Measurements from ENCODE around the gene UBR3. TPM values are rescaled to one million over a fixed set of nuclear protein-coding genes. Genes with fewer than 3 reads are reported as not detected.

The UBR3 gene
- polyA plus RNA-seq, 1 donor from 2014 or later = 75.2 TPM

DNA sequence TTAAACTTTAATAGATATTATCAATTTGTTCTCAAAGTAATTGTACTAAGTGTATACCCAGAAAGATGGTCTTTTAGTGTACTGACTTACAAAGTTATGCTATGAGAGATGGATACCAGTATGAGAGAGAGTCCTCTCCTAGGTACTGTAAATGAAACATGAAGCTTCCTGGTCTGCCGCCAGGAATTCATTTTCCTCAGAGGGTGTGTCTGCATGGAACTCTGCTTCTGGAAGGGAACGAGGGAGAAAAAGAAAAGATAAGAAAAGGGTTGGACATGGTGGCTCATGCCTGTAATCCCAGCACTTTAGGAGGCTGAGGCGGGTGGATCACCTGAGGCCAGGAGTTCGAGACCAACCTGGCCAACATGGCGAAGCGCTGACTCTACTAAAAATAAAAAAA is 30.8 kb upstream of the UBR3 start:
- Histone ChIP-seq H3K79me2 (replicated peaks; ENCODE audit: insufficient read depth, low read length) (peaks cover 11% of the 10 kb centered on the region), H3K36me3 (ENCODE audit: insufficient read depth, low read length) (no peaks in the 10 kb centered on the region), H3K27ac (ENCODE audit: low read length) (no peak overlapping the region), H3F3A (ENCODE audit: insufficient read depth, low read length, poor library complexity, severe bottlenecking) (no peaks in the 10 kb centered on the region), H3K4me3 (ENCODE audit: low read length) (no peak overlapping the region), H3K9me3 (ENCODE audit: low read length) (no peaks in the 10 kb centered on the region), H3K4me2 (ENCODE audit: low read length) (no peak overlapping the region), H3K9ac (ENCODE audit: low read length) (no peak overlapping the region), H4K20me1 (ENCODE audit: insufficient read depth) (no peaks in the 10 kb centered on the region), H3K27me3 (ENCODE audit: insufficient read depth, low read depth, low read length) (no peaks in the 10 kb centered on the region), H3K9me2 (ENCODE audit: insufficient read depth, low read length) (no peaks in the 10 kb centered on the region), H2AFZ (ENCODE audit: low read depth, low read length) (no peak overlapping the region)
- TF ChIP-seq EZH2 (IDR thresholded peaks at IDR 0.05; ENCODE audit: borderline replicate concordance, insufficient read depth, low read length, poor library complexity, severe bottlenecking) (no peak), POLR2AphosphoS5 (IDR thresholded peaks at IDR 0.05) (no peak), MXI1 (conservative IDR thresholded peaks at IDR 0.05; ENCODE audit: poor library complexity, severe bottlenecking) (no peak), RAD21 (conservative IDR thresholded peaks at IDR 0.05) (no peak), CTCF (IDR thresholded peaks at IDR 0.05; ENCODE audit: poor library complexity, severe bottlenecking) (no peak), TAF1 (IDR thresholded peaks at IDR 0.05; ENCODE audit: low read depth) (no peak), SMC3 (conservative IDR thresholded peaks at IDR 0.05; ENCODE audit: poor library complexity) (no peak), EP300 (conservative IDR thresholded peaks at IDR 0.05; ENCODE audit: poor library complexity, severe bottlenecking) (no peak)
- TF ChIP-seq, protein P1, sequence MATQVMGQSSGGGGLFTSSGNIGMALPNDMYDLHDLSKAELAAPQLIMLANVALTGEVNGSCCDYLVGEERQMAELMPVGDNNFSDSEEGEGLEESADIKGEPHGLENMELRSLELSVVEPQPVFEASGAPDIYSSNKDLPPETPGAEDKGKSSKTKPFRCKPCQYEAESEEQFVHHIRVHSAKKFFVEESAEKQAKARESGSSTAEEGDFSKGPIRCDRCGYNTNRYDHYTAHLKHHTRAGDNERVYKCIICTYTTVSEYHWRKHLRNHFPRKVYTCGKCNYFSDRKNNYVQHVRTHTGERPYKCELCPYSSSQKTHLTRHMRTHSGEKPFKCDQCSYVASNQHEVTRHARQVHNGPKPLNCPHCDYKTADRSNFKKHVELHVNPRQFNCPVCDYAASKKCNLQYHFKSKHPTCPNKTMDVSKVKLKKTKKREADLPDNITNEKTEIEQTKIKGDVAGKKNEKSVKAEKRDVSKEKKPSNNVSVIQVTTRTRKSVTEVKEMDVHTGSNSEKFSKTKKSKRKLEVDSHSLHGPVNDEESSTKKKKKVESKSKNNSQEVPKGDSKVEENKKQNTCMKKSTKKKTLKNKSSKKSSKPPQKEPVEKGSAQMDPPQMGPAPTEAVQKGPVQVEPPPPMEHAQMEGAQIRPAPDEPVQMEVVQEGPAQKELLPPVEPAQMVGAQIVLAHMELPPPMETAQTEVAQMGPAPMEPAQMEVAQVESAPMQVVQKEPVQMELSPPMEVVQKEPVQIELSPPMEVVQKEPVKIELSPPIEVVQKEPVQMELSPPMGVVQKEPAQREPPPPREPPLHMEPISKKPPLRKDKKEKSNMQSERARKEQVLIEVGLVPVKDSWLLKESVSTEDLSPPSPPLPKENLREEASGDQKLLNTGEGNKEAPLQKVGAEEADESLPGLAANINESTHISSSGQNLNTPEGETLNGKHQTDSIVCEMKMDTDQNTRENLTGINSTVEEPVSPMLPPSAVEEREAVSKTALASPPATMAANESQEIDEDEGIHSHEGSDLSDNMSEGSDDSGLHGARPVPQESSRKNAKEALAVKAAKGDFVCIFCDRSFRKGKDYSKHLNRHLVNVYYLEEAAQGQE (IDR thresholded peaks at IDR 0.05; ENCODE audit: borderline replicate concordance) = no peak

DNA sequence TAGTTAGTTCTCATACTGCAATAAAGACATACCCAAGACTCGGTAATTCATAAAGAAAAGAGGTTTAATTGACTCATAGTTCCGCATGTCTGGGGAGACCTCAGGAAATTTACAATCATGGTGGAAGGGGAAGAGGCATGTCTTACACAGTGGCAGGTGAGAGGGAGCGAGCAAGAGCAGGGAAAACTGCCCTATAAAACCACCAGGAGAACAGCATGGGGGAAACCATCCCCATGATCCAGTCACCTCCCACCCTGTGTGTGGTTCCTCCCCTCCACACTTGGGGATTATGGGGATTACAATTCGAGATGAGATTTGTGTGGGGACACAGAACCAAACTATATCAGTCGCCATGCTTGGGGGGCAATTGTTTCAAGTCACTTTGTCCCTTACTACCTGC is 29.7 kb upstream of the UBR3 start:
- no peaks in the 10 kb centered on the region for H3K36me3 ChIP-seq (ENCODE audit: insufficient read depth, low read length)
- H3K4me3 ChIP-seq (ENCODE audit: low read length) = no peak overlapping the region
- no peaks in the 10 kb centered on the region for H3F3A ChIP-seq (ENCODE audit: insufficient read depth, low read length, poor library complexity, severe bottlenecking)
- H3K4me2 ChIP-seq (ENCODE audit: low read length) = no peak overlapping the region
- H3K9ac ChIP-seq (ENCODE audit: low read length) = no peak overlapping the region
- no peak overlapping the region for H3K27ac ChIP-seq (ENCODE audit: low read length)
- H3K9me2 ChIP-seq (ENCODE audit: insufficient read depth, low read length) = no peaks in the 10 kb centered on the region
- no peaks in the 10 kb centered on the region for H3K27me3 ChIP-seq (ENCODE audit: insufficient read depth, low read depth, low read length)
- peaks cover 21% of the 10 kb centered on the region for H3K79me2 ChIP-seq (replicated peaks; ENCODE audit: insufficient read depth, low read length)
- H3K9me3 ChIP-seq (ENCODE audit: low read length) = no peaks in the 10 kb centered on the region
- no peaks in the 10 kb centered on the region for H4K20me1 ChIP-seq (ENCODE audit: insufficient read depth)
- no peak overlapping the region for H2AFZ ChIP-seq (ENCODE audit: low read depth, low read length)
- TF ChIP-seq EZH2 (IDR thresholded peaks at IDR 0.05; ENCODE audit: borderline replicate concordance, insufficient read depth, low read length, poor library complexity, severe bottlenecking) (no peak), MXI1 (conservative IDR thresholded peaks at IDR 0.05; ENCODE audit: poor library complexity, severe bottlenecking) (no peak), SMC3 (conservative IDR thresholded peaks at IDR 0.05; ENCODE audit: poor library complexity) (no peak), CTCF (IDR thresholded peaks at IDR 0.05; ENCODE audit: poor library complexity, severe bottlenecking) (no peak), POLR2AphosphoS5 (IDR thresholded peaks at IDR 0.05) (no peak), RAD21 (conservative IDR thresholded peaks at IDR 0.05) (no peak), EP300 (conservative IDR thresholded peaks at IDR 0.05; ENCODE audit: poor library complexity, severe bottlenecking) (no peak)
- TF ChIP-seq, protein P1 (IDR thresholded peaks at IDR 0.05; ENCODE audit: borderline replicate concordance) = no peak
